Measurements from ENCODE around the gene VRK1.

VRK1 gene

DNA sequence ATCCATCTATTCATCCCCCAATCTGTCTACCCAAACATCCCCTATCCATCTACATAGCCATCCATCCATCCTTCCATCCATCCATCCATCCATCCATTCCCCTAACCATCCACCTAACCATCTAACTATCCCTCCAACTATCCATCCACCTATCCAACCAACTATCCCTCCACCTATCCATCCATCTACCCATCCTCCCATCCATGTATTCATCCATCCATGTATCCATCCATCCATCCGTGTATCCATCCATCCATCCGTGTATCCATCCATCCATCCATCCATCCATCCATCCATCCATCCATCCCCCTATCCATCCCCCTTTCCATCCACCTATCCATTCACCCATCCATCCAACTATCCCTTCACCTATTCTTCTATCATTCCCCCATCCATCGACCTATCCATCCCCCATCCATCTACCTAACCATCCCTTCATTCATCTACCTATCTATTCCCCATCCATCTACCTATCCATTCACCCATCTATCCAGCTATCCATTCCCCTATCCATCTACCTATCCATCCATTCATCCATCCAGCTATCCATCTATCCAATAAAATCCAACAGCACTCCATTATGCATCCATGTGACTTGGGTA, 131.7 kb downstream of the VRK1 start:
- Histone ChIP-seq H3K9me3 (ENCODE audit: insufficient read depth, low read depth, low read length) (no peaks in the 10 kb centered on the region), H3K36me3 (ENCODE audit: insufficient read depth, low read length) (no peaks in the 10 kb centered on the region), H3K27me3 (ENCODE audit: insufficient read depth, low read length, poor library complexity, severe bottlenecking) (no peaks in the 10 kb centered on the region), H4K20me1 (ENCODE audit: insufficient read depth, low read length, poor library complexity, severe bottlenecking) (no peaks in the 10 kb centered on the region), H2AFZ (ENCODE audit: low read length) (no peak overlapping the region), H3K9me2 (replicated peaks; ENCODE audit: low read depth, low read length) (no peaks in the 10 kb centered on the region), H3K79me2 (ENCODE audit: insufficient read depth, low read length) (no peaks in the 10 kb centered on the region), H3K4me1 (ENCODE audit: insufficient read depth, low read length, poor library complexity, severe bottlenecking) (no peaks in the 10 kb centered on the region), H3K9ac (ENCODE audit: low read depth, low read length, poor library complexity, severe bottlenecking) (no peak overlapping the region), H3K4me3 (ENCODE audit: low read length, poor library complexity, severe bottlenecking) (no peak overlapping the region), H3F3A (ENCODE audit: low read depth) (no peaks in the 10 kb centered on the region), H3K4me2 (ENCODE audit: low read depth, low read length, poor library complexity, severe bottlenecking) (no peak overlapping the region)
- TF ChIP-seq EZH2phosphoT487 (IDR thresholded peaks at IDR 0.05; ENCODE audit: borderline replicate concordance): no peak
- TF ChIP-seq, protein P1, sequence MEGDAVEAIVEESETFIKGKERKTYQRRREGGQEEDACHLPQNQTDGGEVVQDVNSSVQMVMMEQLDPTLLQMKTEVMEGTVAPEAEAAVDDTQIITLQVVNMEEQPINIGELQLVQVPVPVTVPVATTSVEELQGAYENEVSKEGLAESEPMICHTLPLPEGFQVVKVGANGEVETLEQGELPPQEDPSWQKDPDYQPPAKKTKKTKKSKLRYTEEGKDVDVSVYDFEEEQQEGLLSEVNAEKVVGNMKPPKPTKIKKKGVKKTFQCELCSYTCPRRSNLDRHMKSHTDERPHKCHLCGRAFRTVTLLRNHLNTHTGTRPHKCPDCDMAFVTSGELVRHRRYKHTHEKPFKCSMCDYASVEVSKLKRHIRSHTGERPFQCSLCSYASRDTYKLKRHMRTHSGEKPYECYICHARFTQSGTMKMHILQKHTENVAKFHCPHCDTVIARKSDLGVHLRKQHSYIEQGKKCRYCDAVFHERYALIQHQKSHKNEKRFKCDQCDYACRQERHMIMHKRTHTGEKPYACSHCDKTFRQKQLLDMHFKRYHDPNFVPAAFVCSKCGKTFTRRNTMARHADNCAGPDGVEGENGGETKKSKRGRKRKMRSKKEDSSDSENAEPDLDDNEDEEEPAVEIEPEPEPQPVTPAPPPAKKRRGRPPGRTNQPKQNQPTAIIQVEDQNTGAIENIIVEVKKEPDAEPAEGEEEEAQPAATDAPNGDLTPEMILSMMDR (conservative IDR thresholded peaks at IDR 0.05; ENCODE audit: low read length): no peak

DNA sequence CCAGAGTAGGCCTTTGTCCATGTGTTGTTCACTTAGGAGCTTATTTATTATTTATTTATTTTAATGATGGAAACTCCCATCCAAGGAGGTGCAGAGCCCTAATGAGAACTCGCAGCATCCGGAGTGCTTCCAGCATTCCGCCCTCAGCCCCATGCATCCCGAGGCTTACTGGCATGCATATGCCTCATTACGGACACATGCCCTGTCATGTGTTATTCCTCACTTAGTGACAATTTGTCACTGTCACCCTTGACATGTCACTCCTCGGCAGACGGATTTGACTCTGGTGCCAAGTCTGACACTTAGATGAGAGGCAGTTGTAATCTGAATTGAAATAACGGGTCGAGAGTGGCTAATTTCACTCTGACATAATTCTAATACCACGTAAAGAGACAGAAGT, 132.8 kb downstream of the VRK1 start:
- H4K20me1 ChIP-seq (ENCODE audit: insufficient read depth, low read length, poor library complexity, severe bottlenecking): no peaks in the 10 kb centered on the region
- no peak overlapping the region for H3K9ac ChIP-seq (ENCODE audit: low read depth, low read length, poor library complexity, severe bottlenecking)
- no peaks in the 10 kb centered on the region for H3K36me3 ChIP-seq (ENCODE audit: insufficient read depth, low read length)
- no peak overlapping the region for H2AFZ ChIP-seq (ENCODE audit: low read length)
- no peaks in the 10 kb centered on the region for H3K9me2 ChIP-seq (replicated peaks; ENCODE audit: low read depth, low read length)
- H3K9me3 ChIP-seq (ENCODE audit: insufficient read depth, low read depth, low read length): no peaks in the 10 kb centered on the region
- H3K27me3 ChIP-seq (ENCODE audit: insufficient read depth, low read length, poor library complexity, severe bottlenecking): no peaks in the 10 kb centered on the region
- no peaks in the 10 kb centered on the region for H3K4me1 ChIP-seq (ENCODE audit: insufficient read depth, low read length, poor library complexity, severe bottlenecking)
- TF ChIP-seq, protein P1 (conservative IDR thresholded peaks at IDR 0.05; ENCODE audit: low read length): no peak
- TF ChIP-seq EZH2phosphoT487 (IDR thresholded peaks at IDR 0.05; ENCODE audit: borderline replicate concordance): no peak
- no peaks in the 10 kb centered on the region for H3F3A ChIP-seq (ENCODE audit: low read depth)
- no peaks in the 10 kb centered on the region for H3K79me2 ChIP-seq (ENCODE audit: insufficient read depth, low read length)
- H3K4me3 ChIP-seq (ENCODE audit: low read length, poor library complexity, severe bottlenecking): no peak overlapping the region
- H3K4me2 ChIP-seq (ENCODE audit: low read depth, low read length, poor library complexity, severe bottlenecking): no peak overlapping the region

DNA sequence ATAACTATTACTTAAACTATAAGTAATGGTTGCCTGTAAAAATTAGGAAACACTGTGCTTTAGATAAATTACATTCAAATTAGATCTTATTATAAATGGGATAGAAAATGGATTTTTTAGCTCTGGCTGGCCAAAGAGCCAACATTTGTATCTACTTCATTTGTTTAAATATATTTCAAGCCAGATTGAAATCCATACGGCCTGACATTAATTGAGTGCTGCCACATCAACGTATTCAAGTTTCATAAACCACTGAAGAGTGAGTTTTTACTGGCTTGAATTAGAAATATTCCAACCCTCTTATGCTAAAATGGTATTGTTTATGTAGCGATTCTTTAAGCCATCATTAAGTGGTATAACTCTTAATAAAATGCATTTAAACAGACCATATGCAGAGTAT, 133.3 kb downstream of the VRK1 start:
- no peaks in the 10 kb centered on the region for H3K4me1 ChIP-seq (ENCODE audit: insufficient read depth, low read length, poor library complexity, severe bottlenecking)
- no peak overlapping the region for H2AFZ ChIP-seq (ENCODE audit: low read length)
- no peak overlapping the region for H3K4me3 ChIP-seq (ENCODE audit: low read length, poor library complexity, severe bottlenecking)
- no peaks in the 10 kb centered on the region for H3K27me3 ChIP-seq (ENCODE audit: insufficient read depth, low read length, poor library complexity, severe bottlenecking)
- H3K9me2 ChIP-seq (replicated peaks; ENCODE audit: low read depth, low read length): no peaks in the 10 kb centered on the region
- H3K79me2 ChIP-seq (ENCODE audit: insufficient read depth, low read length): no peaks in the 10 kb centered on the region
- H3K9ac ChIP-seq (ENCODE audit: low read depth, low read length, poor library complexity, severe bottlenecking): no peak overlapping the region
- H3F3A ChIP-seq (ENCODE audit: low read depth): no peaks in the 10 kb centered on the region
- H3K36me3 ChIP-seq (ENCODE audit: insufficient read depth, low read length): no peaks in the 10 kb centered on the region
- TF ChIP-seq, protein P1 (conservative IDR thresholded peaks at IDR 0.05; ENCODE audit: low read length): no peak
- no peak for TF ChIP-seq EZH2phosphoT487 (IDR thresholded peaks at IDR 0.05; ENCODE audit: borderline replicate concordance)
- no peaks in the 10 kb centered on the region for H4K20me1 ChIP-seq (ENCODE audit: insufficient read depth, low read length, poor library complexity, severe bottlenecking)
- H3K4me2 ChIP-seq (ENCODE audit: low read depth, low read length, poor library complexity, severe bottlenecking): no peak overlapping the region
- H3K9me3 ChIP-seq (ENCODE audit: insufficient read depth, low read depth, low read length): no peaks in the 10 kb centered on the region

All from Loucy (cell line).